GM12891 (cell line): ENCODE measurements around the gene NCAPD2.
"Not testable (repeated sequence)": the region's sequence is repeated elsewhere in the genome, so short reads cannot be mapped to it uniquely, and the experiment has no call there.

ENCODE experiments used
- DNase-seq: peaks from one replicate; pipeline ENCODE4 v3.0.0; 2011; ENCODE audit warnings: low spot score; ENCODE audit not compliant: insufficient read length
- FAIRE-seq: peaks from 2 replicates; lab custom pipeline; 2011; peaks lifted over from hg19 to GRCh38; lab: Jason Lieb, UNC
- PAX5 ChIP-seq: IDR thresholded peaks from 2 replicates; pipeline ENCODE4 v1.6.1; 2011; ENCODE audit warnings: low read length, moderate library complexity, mild to moderate bottlenecking; ENCODE audit not compliant: insufficient read depth, severe bottlenecking
- POLR2A ChIP-seq: IDR thresholded peaks from 2 replicates; pipeline ENCODE4 v1.6.1; 2011; ENCODE audit warnings: low read depth, low read length, control low read depth
- POLR2AphosphoS5 ChIP-seq: IDR thresholded peaks from 2 replicates; pipeline ENCODE4 v1.6.1; 2011; ENCODE audit warnings: low read depth, low read length, control low read depth
- POU2F2 ChIP-seq: IDR thresholded peaks from 2 replicates; pipeline ENCODE4 v1.6.1; 2011; ENCODE audit warnings: low read depth, mild to moderate bottlenecking, control low read depth, low read length, moderate library complexity
- SPI1 ChIP-seq: IDR thresholded peaks from 2 replicates; pipeline ENCODE4 v1.6.1; 2011; ENCODE audit warnings: low read depth, low read length, control low read depth
- TAF1 ChIP-seq: IDR thresholded peaks from 2 replicates; pipeline ENCODE4 v1.6.1; 2011; ENCODE audit warnings: low read depth, low read length, control low read depth

NCAPD2 gene

DNA sequence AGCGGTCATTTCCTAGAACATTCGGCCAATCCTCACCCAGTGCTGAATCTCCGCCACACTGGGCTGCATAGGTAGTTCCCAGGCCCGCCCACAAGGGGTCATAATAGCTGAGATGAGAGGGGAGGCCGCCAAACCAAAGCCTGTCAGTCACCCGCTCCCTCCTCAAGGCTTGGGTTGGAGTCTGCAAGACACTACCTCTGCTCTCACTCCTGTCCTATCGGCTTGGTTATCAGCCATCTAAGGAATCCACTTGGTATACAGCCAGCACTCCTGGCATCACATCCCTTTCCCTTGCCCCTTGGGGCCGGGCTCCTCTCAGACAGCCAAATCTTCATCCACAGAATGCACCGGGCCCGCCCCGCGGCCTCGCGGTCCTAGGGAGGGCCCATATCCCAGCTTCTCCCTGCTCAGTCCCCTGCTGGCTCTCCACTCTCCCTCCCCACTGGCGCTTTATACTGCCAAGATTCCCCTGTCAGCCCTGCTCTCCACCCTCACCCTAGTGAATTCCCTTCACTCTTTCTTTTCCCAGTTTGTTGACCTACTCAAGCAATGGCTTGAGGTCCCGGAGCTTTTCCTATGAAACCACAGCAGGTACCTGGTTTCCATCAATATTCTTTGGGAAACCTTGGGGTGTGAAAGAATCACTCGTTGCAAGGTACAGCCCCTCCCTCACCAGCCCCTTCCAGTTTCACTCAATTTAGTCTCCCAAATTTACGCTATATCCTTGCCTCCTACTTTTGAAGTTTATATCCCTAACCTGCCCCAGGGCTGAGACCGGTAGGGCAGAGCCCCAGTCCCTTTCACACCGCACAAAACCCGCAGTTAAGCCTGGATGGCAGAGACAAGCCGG lies 60.5 kb downstream of the NCAPD2 start:
- FAIRE-seq (peak; percentile 94), DNase-seq (peak; percentile 82)
- no peak for TF ChIP-seq POLR2A
- no peak for TF ChIP-seq PAX5
- no peak for TF ChIP-seq TAF1
- TF ChIP-seq SPI1: no peak
- TF ChIP-seq POU2F2: no peak

- no peak for DNase-seq
- peak; percentile 71 for FAIRE-seq
- TF ChIP-seq POLR2AphosphoS5 (no peak), PAX5 (no peak), POLR2A (no peak), SPI1 (no peak), TAF1 (no peak)
Measured at GRCh38 chr12:6555018-6555691, 61.3 kb downstream of the NCAPD2 start.

- 0 out of 2 replicates have a peak, but pooled peaks have one; percentile 19 for TF ChIP-seq POLR2A
- not testable (repeated sequence) for FAIRE-seq, DNase-seq
Measured at GRCh38 chr12:6556496-6556817, 62.6 kb downstream of the NCAPD2 start.

DNA sequence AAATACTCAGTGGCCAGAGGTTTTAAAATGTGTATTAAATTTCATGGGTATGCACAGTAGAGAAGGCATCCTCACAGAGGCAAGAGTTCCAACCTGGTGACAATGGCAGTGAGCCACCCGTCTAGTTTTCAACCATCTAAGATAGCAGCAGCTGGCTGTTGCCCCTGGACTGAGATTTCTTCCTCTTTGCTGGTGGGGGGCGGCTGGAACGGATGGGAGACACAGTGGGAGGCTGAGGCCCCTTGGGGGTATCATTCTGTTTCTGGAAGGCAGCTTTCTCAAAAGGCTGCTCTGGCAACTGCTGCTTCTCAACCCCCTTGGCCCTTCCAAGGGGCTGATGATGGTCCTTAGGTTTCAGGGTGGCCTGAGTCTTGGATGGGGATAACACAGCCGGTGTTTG lies 63.0 kb downstream of the NCAPD2 start:
- no peak for DNase-seq
- FAIRE-seq: no peak
- TF ChIP-seq SPI1 (no peak), POU2F2 (no peak), POLR2A (no peak), PAX5 (no peak)

- FAIRE-seq, DNase-seq: not testable (repeated sequence)
Measured at GRCh38 chr12:6558014-6558760, 64.3 kb downstream of the NCAPD2 start.

DNA sequence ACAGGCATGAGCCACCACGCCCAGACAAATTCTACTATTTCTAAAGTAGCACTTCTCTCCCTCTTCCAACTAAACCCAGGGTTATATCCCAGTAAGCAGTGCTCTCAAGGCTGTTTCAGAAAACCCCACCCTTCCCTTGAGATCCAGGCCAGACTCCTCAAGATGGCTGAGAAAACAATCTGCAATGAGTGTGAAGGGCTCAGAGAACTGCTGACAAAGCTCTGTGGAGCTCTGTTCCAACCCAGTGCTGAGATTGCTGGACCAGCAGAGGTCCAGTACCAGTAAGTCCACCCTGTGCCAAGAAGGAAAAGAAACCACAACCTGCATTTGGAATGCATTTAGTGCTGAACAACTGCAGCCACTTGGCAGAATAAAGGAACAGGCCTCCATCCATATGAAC lies 65.6 kb downstream of the NCAPD2 start:
- no peak for FAIRE-seq
- no peak for DNase-seq
- TF ChIP-seq POLR2AphosphoS5 (no peak), TAF1 (no peak), POU2F2 (no peak), SPI1 (no peak), PAX5 (no peak), POLR2A (no peak)

DNA sequence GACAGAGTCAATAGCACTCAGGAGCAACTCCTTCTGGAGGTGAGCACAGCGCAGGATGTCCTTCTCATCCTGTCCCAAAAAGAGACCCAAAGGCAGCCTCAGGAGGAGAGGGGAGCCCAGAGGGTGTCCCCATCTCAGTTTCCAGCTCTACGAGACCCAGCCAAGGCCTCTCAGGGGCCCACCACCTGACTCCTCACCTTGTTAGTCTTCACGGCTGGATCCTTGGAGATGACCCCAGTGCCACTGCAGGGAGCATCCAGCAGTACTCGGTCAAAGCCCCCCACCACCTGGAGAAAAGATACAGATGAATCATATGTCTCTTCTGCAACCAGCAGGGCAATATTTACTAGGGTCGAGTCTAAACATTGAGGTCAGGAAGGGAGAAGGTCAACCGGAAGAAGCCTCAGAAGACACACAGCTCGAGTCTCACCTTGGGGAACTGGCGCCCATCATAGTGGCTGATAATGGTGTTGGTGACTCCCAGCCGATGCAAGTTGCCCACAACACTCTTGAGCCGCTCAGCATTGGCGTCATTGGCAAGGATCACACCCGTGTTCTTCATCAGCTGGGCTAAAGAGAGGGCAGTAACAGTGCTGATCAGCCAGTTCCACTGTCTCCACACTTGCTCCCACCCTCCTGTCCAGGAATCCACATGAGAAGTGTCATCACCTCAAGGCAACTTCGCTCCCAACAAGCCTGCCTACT lies 66.8 kb downstream of the NCAPD2 start:
- no peak for DNase-seq
- no peak for FAIRE-seq
- TF ChIP-seq POLR2A (0 out of 2 replicates have a peak, but pooled peaks have one; percentile 30), SPI1 (no peak)

GRCh38 chr12:6562881-6563280 lies 69.0 kb downstream of the NCAPD2 start:
- TF ChIP-seq POU2F2 (no peak), POLR2A (no peak), SPI1 (no peak), PAX5 (no peak), TAF1 (no peak), POLR2AphosphoS5 (no peak)
- no peak for DNase-seq
- FAIRE-seq: no peak

DNA sequence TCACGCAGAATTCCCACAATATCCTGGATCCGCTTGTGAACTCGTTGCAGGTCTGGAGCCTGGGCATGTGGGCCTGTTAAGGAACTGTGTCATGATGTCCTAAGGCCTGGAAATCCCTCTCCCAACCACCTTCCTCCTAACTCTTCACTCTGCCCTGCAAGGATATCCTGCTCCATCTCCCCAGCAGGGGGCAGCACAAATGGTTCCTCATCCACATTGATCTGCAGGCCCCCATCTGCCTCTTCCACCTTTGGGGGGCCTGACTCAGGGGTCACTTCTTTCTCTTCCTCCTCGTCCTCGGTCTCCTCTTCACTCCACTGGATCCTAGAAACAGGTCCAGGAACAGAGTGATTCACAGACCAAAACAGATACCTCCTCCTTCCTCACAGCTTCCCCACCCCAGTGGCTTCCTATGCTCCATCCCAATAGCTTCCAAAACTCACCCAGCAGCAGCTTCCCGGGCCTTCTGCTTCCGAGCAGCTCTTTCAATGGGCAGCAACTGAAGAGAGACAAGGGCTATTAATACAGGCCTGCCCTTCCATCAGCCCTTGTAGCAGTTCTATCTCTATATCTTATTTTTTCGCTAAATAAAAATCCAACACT lies 69.6 kb downstream of the NCAPD2 start:
- DNase-seq (no peak), FAIRE-seq (peak; percentile 76)
- TF ChIP-seq POLR2A (0 out of 2 replicates have a peak, but pooled peaks have one; percentile 37), SPI1 (no peak)

DNA sequence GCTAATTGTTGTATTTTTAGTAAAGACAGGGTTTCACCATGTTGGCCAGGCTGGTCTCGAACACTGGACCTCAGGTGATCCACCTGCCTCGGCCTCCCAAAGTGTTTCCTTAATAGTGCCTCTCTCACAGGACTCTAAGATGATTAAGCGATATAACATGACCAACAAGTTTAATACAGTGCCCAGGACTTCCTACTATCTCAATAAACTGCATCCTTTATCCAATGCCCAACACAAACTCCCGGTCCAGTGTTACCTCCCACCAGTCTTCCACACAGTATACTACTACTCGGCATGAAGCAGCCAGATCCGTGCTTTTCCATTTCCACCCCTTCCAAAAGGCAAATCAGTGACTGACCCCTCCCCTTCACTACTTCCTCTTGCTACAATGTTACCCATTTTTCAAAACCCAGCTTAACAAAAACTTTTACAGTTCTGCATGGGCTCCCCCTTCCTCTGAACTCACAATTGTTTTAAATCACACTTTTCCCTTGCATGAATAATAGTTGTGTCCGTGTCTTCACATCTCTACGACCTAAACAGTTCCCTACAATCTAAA lies 73.3 kb downstream of the NCAPD2 start:
- FAIRE-seq (peak; percentile 69), DNase-seq (no peak)

More for the DNA sequence above, 73.3 kb downstream of the NCAPD2 start:
- TF ChIP-seq POLR2A (no peak), SPI1 (no peak), POU2F2 (no peak), POLR2AphosphoS5 (no peak), TAF1 (no peak), PAX5 (no peak)
